ENCODE results near the gene DPEP2NB. TPM values are rescaled to one million over a fixed set of nuclear protein-coding genes. Genes with fewer than 3 reads are reported as not detected.

DPEP2NB gene, protein sequence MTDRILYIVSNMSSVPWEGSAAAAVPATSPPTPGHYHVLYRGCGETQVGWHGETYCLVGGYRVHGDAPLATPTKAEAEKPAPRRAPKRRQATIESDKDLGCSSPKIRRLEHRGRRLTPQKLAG
- not detected in 2 replicates for total RNA-seq (2013; cell fraction: nucleolus; rRNA removed)
- total RNA-seq (2014; rRNA removed): not detected in 2 replicates
- total RNA-seq (2014; rRNA removed; fragmentation: Illumina TruSeq; extraction: Trizol): not detected in 2 replicates
- not detected in 2 replicates for total RNA-seq (2021)
- not detected for polyA plus RNA-seq (2011; ENCODE audit: low read depth)
- not detected in 2 replicates for polyA plus RNA-seq (2011; rRNA removed)
- 0.05 TPM in 1 of 2 replicates, not detected in the other for polyA plus RNA-seq (2011; cell fraction: cytosol; rRNA removed)
- polyA plus RNA-seq (2011; cell fraction: nucleus; rRNA removed): not detected in 2 replicates
- not detected in 2 replicates for polyA plus RNA-seq (2012)
- polyA plus RNA-seq (2014; fragmentation: Illumina TruSeq; extraction: Trizol): not detected in 2 replicates
- polyA plus RNA-seq (2014; fragmentation: Nextera tagmentation; extraction: Ambion mirVana): not detected
- not detected in 2 replicates for polyA plus RNA-seq (2014; rRNA removed)
- polyA plus RNA-seq (2016; fragmentation: Nextera tagmentation; extraction: Ambion mirVana): not detected
- polyA minus RNA-seq (2011; rRNA and poly(A)+ RNA removed): not detected in 2 replicates
- not detected in 2 replicates for polyA minus RNA-seq (2011; cell fraction: cytosol; rRNA and poly(A)+ RNA removed)
- polyA minus RNA-seq (2011; cell fraction: nucleus; rRNA and poly(A)+ RNA removed): not detected in 2 replicates
- not detected for Bru-seq, nascent RNA
- BruChase-seq, experiment 1, labeled RNA remaining after a 6-hour chase: not detected
- BruChase-seq, experiment 2, labeled RNA remaining after a 2-hour chase: percentile 18 among the genes with signal in this experiment
- long read RNA-seq, experiment 1: 0 reads
- long read RNA-seq, experiment 2: 0 reads

- no peak within 1 kb of the TSS for H3K27ac ChIP-seq (ENCODE audit: control insufficient read depth, insufficient read depth)
- H3K79me2 ChIP-seq (ENCODE audit: control insufficient read depth, insufficient read depth, low read length): no peaks in the 10 kb centered on the region
- H3K27me3 ChIP-seq (replicated peaks in 1 of 2; ENCODE audit: control insufficient read depth in 2 of 2, insufficient read depth in 2 of 2, low read length in 1 of 2): no peaks in the 10 kb centered on the region
- no peak for FAIRE-seq
- H3K4me3 ChIP-seq: no peak within 1 kb of the TSS
- no peak within 1 kb of the TSS for H2AFZ ChIP-seq (ENCODE audit: control insufficient read depth, low read depth, low read length)
- H3K9ac ChIP-seq (ENCODE audit: control insufficient read depth, insufficient read depth, low read length): no peak within 1 kb of the TSS
- 54% methylated on average over 5 of the region's 5 CpGs for WGBS (ENCODE audit: insufficient coverage, insufficient replicate concordance, low lambda C conversion rate, missing lambda C conversion rate)
- ATAC-seq: no peak
- no peaks in the 10 kb centered on the region for H3K36me3 ChIP-seq (ENCODE audit: control insufficient read depth in 2 of 2, insufficient read depth in 2 of 2, low read length in 1 of 2)
- SMC1A ChIA-PET (ENCODE audit: uncharacterized antibody, unreplicated experiment): interaction anchor here (0.9 to 1.1 kb wide), 3 partner anchors 10 to 21 kb away, joined by 3 to 4 read pairs (median 3); no protein-coding TSS in a partner anchor
- in situ Hi-C loops (cut with MboI) (no loop called here), intact Hi-C loops (cut with micrococcal nuclease; ENCODE audit: unreplicated experiment) (no loop called here)
- RAD21 ChIA-PET (ENCODE audit: unreplicated experiment): interaction anchor here (1.0 kb wide), 1 partner anchor 14 kb away, joined by 5 read pairs; no protein-coding TSS in a partner anchor
- CTCF ChIA-PET: interaction anchor here (2.4 kb wide), 1 partner anchor 25 kb away, joined by 9 read pairs; no protein-coding TSS in a partner anchor
- H3K9me3 ChIP-seq (replicated peaks; ENCODE audit: control insufficient read depth, insufficient read depth, low read length): no peaks in the 10 kb centered on the region
- BruUV-seq (replicated peaks): no TSS peak
- no peaks in the 10 kb centered on the region for H3K4me1 ChIP-seq (ENCODE audit: control insufficient read depth, insufficient read depth, low read length)
- POLR2A ChIA-PET: interaction anchor here (0.5 to 0.7 kb wide), 2 partner anchors 60 to 222 kb away, joined by 3 to 8 read pairs; no protein-coding TSS in a partner anchor
- no peak within 1 kb of the TSS for H3K4me2 ChIP-seq (ENCODE audit: control insufficient read depth, insufficient read depth)
- no peak for DNase-seq (ENCODE audit: low read depth, low spot score)
- no peaks in the 10 kb centered on the region for H4K20me1 ChIP-seq (ENCODE audit: control insufficient read depth, insufficient read depth)
- no peak for TF ChIP-seq SUPT20H (IDR thresholded peaks at IDR 0.05; ENCODE audit: borderline replicate concordance, control insufficient read depth, low read depth, low read length)
- no peak for TF ChIP-seq CHD1 (IDR thresholded peaks at IDR 0.05; ENCODE audit: low read depth, low read length)
- TF ChIP-seq CBFB (IDR thresholded peaks at IDR 0.05; ENCODE audit: low read depth): no peak
- TF ChIP-seq GABPA (IDR thresholded peaks at IDR 0.05; ENCODE audit: low read depth): no peak
- TF ChIP-seq USF2 (IDR thresholded peaks at IDR 0.05; ENCODE audit: borderline replicate concordance, low read depth, low read length): no peak
- no peak for TF ChIP-seq CEBPB (IDR thresholded peaks at IDR 0.05; ENCODE audit: borderline replicate concordance in 1 of 2, low read depth in 2 of 2, low read length in 2 of 2)
- no peak for TF ChIP-seq BACH1 (IDR thresholded peaks at IDR 0.05; ENCODE audit: borderline replicate concordance)
- no peak for TF ChIP-seq ZNF622 (IDR thresholded peaks at IDR 0.05)
- TF ChIP-seq JUNB (IDR thresholded peaks at IDR 0.05): no peak
- TF ChIP-seq, protein P1, sequence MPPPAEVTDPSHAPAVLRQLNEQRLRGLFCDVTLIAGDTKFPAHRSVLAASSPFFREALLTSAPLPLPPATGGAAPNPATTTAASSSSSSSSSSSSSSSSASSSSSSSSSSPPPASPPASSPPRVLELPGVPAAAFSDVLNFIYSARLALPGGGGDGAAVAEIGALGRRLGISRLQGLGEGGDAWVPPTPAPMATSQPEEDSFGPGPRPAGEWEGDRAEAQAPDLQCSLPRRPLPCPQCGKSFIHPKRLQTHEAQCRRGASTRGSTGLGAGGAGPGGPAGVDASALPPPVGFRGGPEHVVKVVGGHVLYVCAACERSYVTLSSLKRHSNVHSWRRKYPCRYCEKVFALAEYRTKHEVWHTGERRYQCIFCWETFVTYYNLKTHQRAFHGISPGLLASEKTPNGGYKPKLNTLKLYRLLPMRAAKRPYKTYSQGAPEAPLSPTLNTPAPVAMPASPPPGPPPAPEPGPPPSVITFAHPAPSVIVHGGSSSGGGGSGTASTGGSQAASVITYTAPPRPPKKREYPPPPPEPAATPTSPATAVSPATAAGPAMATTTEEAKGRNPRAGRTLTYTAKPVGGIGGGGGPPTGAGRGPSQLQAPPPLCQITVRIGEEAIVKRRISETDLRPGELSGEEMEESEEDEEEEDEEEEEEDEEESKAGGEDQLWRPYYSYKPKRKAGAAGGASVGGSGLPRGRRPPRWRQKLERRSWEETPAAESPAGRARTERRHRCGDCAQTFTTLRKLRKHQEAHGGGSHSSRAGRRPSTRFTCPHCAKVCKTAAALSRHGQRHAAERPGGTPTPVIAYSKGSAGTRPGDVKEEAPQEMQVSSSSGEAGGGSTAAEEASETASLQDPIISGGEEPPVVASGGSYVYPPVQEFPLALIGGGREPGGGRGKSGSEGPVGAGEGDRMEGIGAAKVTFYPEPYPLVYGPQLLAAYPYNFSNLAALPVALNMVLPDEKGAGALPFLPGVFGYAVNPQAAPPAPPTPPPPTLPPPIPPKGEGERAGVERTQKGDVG (CRISPR knock-in tag; IDR thresholded peaks at IDR 0.05): no peak
- no peak for TF ChIP-seq YY1 (IDR thresholded peaks at IDR 0.05; ENCODE audit: low read depth, low read length)
- no peak for TF ChIP-seq RFX5 (IDR thresholded peaks at IDR 0.05; ENCODE audit: low read depth, low read length)
- TF ChIP-seq, protein P2, sequence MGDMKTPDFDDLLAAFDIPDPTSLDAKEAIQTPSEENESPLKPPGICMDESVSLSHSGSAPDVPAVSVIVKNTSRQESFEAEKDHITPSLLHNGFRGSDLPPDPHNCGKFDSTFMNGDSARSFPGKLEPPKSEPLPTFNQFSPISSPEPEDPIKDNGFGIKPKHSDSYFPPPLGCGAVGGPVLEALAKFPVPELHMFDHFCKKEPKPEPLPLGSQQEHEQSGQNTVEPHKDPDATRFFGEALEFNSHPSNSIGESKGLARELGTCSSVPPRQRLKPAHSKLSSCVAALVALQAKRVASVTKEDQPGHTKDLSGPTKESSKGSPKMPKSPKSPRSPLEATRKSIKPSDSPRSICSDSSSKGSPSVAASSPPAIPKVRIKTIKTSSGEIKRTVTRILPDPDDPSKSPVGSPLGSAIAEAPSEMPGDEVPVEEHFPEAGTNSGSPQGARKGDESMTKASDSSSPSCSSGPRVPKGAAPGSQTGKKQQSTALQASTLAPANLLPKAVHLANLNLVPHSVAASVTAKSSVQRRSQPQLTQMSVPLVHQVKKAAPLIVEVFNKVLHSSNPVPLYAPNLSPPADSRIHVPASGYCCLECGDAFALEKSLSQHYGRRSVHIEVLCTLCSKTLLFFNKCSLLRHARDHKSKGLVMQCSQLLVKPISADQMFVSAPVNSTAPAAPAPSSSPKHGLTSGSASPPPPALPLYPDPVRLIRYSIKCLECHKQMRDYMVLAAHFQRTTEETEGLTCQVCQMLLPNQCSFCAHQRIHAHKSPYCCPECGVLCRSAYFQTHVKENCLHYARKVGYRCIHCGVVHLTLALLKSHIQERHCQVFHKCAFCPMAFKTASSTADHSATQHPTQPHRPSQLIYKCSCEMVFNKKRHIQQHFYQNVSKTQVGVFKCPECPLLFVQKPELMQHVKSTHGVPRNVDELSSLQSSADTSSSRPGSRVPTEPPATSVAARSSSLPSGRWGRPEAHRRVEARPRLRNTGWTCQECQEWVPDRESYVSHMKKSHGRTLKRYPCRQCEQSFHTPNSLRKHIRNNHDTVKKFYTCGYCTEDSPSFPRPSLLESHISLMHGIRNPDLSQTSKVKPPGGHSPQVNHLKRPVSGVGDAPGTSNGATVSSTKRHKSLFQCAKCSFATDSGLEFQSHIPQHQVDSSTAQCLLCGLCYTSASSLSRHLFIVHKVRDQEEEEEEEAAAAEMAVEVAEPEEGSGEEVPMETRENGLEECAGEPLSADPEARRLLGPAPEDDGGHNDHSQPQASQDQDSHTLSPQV (IDR thresholded peaks at IDR 0.05): no peak
Measured at GRCh38 chr16:68015681-68016080, at the start of gene DPEP2NB. Gene DPEP2NB (minus strand): TSS chr16:68015911. CDS start chr16:68015770, 141 bp downstream.

All from GM12878 (cell line).